Skin epidermis (tissue), 12 donors: ENCODE results near the gene SLC6A17.

Experiments
- H3K27ac ChIP-seq, 21 experiments: fragments of 200-600 bp; sonication (generic) in 11 of 21; one replicate each; pipeline ENCODE4 v1.5.0; 2020; ENCODE audit warnings: mild to moderate bottlenecking in 3 of 21, inconsistent platforms in 2 of 21, moderate library complexity in 2 of 21
- H3K4me3 ChIP-seq, 7 experiments: fragments of 200-600 bp; sonication (generic) in 2 of 7; one replicate each; pipeline ENCODE4 v1.5.0; 2020; ENCODE audit warnings: inconsistent platforms in 2 of 7, mild to moderate bottlenecking in 2 of 7, moderate library complexity in 1 of 7

The SLC6A17 gene

GRCh38 chr1:110213143-110213540 is 62.8 kb downstream of the SLC6A17 start:
- no peak overlapping the region for H3K4me3 ChIP-seq
- H3K27ac ChIP-seq, result no peak overlapping the region

- H3K4me3 ChIP-seq, result no peak overlapping the region
- H3K27ac ChIP-seq, result peak overlapping the region in 1 of 21 experiments; percentile 6
Observed at GRCh38 chr1:110214454-110215404, 64.4 kb downstream of the SLC6A17 start.

GRCh38 chr1:110215621-110216515 is 65.6 kb downstream of the SLC6A17 start:
- no peak overlapping the region for H3K27ac ChIP-seq
- H3K4me3 ChIP-seq, result no peak overlapping the region

GRCh38 chr1:110216844-110217444 is 66.7 kb downstream of the SLC6A17 start:
- H3K27ac ChIP-seq, result no peak overlapping the region

GRCh38 chr1:110218137-110218536 is 67.8 kb downstream of the SLC6A17 start:
- Histone ChIP-seq H3K27ac (peak overlapping the region in 1 of 21 experiments; percentile 22), H3K4me3 (no peak overlapping the region)

More at GRCh38 chr1:110216844-110217444, 66.7 kb downstream of the SLC6A17 start:
- H3K4me3 ChIP-seq, result no peak overlapping the region

GRCh38 chr1:110218739-110219138 is 68.4 kb downstream of the SLC6A17 start:
- no peak overlapping the region for H3K27ac ChIP-seq
- no peak overlapping the region for H3K4me3 ChIP-seq

GRCh38 chr1:110220324-110220723 is 70.0 kb downstream of the SLC6A17 start:
- Histone ChIP-seq H3K27ac (no peak overlapping the region), H3K4me3 (no peak overlapping the region)

GRCh38 chr1:110221119-110221518 is 70.8 kb downstream of the SLC6A17 start:
- Histone ChIP-seq H3K4me3 (no peak overlapping the region), H3K27ac (no peak overlapping the region)

GRCh38 chr1:110223127-110223526 is 72.8 kb downstream of the SLC6A17 start:
- no peak overlapping the region for H3K4me3 ChIP-seq
- H3K27ac ChIP-seq, result no peak overlapping the region

GRCh38 chr1:110223581-110223980 is 73.3 kb downstream of the SLC6A17 start:
- Histone ChIP-seq H3K4me3 (no peak overlapping the region), H3K27ac (no peak overlapping the region)

- Histone ChIP-seq H3K4me3 (no peak overlapping the region), H3K27ac (no peak overlapping the region)
Observed at GRCh38 chr1:110224240-110224995, 74.1 kb downstream of the SLC6A17 start.

- Histone ChIP-seq H3K4me3 (no peak overlapping the region), H3K27ac (no peak overlapping the region)
Observed at GRCh38 chr1:110225212-110225611, 74.9 kb downstream of the SLC6A17 start.

- Histone ChIP-seq H3K27ac (no peak overlapping the region), H3K4me3 (no peak overlapping the region)
Observed at GRCh38 chr1:110225756-110226404, 75.6 kb downstream of the SLC6A17 start.

- Histone ChIP-seq H3K4me3 (no peak overlapping the region), H3K27ac (peak overlapping the region in 3 of 21 experiments; percentile 9 to 56 (median 55))
Observed at GRCh38 chr1:110227774-110228173, 77.5 kb downstream of the SLC6A17 start.

GRCh38 chr1:110228381-110228780 is 78.1 kb downstream of the SLC6A17 start:
- Histone ChIP-seq H3K4me3 (no peak overlapping the region), H3K27ac (peak overlapping the region in 12 of 21 experiments; percentile 9 to 74 (median 55))

GRCh38 chr1:110228869-110229268 is 78.6 kb downstream of the SLC6A17 start:
- H3K4me3 ChIP-seq, result no peak overlapping the region
- peak overlapping the region in 15 of 21 experiments; percentile 9 to 74 (median 51) for H3K27ac ChIP-seq

GRCh38 chr1:110229348-110230001 is 79.2 kb downstream of the SLC6A17 start:
- Histone ChIP-seq H3K27ac (peak overlapping the region in 15 of 21 experiments; percentile 9 to 74 (median 42)), H3K4me3 (no peak overlapping the region)
